ENCODE data around the gene LMAN2L. TPM values are rescaled to one million over a fixed set of nuclear protein-coding genes. Genes with fewer than 3 reads are reported as not detected.

The LMAN2L gene
- total RNA-seq, 4 donors from 2014 or later: 11.9 to 18.3 (median 16.4) TPM

DNA sequence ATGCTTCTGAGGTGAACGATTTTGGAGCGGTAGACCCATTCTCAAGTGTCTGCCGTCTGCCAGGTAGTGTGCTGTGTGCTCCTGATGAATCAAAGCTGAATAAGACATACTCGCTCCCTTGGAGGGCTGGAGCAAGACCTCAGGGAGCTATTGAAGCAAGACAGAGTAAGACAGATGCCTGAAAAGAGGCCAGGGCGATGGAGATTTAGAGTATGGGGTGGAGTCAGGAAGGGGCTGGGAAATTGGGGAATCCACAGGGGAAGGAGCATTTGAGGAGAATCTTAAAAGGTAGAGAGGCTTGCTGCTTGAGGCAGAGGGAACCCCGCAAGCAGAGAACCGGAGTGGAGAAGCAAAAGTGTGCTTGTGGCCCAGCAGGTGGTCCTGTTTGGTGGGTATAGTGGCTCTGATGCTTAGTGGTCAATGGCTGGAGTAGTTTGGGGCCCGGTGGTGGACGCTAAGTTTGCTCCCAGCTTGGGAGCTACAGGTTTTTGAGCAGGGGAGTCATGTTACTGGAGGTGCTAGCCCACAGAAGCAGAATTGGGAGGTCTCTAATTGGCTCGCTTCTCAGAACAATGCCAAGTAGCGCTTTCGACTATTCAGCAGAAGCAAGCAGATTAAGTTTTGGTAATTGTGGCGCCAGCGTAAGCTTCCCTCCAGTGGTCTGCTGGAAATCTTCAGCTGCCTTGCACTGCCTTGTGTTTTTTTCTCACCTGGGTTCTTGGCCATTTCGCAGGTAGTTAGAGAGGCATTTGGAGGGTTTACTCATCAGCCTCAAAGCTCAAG is 22.9 kb upstream of the LMAN2L start:
- Histone ChIP-seq H3K4me1 (peaks cover 67% of the 10 kb centered on the region), H3K27ac (peak overlapping the region; percentile 32), H3K27me3 (no peaks in the 10 kb centered on the region), H3K4me3 (peak overlapping the region; percentile 67), H3K36me3 (no peaks in the 10 kb centered on the region), H3K9me3 (no peaks in the 10 kb centered on the region)
- no peak for DNase-seq (ENCODE audit: low spot score in 2 of 2)
- no peak for TF ChIP-seq EP300 (IDR thresholded peaks at IDR 0.05)
- TF ChIP-seq POLR2AphosphoS5 (IDR thresholded peaks at IDR 0.05): no peak
- TF ChIP-seq POLR2A (IDR thresholded peaks at IDR 0.05): no peak
- TF ChIP-seq, protein P1, sequence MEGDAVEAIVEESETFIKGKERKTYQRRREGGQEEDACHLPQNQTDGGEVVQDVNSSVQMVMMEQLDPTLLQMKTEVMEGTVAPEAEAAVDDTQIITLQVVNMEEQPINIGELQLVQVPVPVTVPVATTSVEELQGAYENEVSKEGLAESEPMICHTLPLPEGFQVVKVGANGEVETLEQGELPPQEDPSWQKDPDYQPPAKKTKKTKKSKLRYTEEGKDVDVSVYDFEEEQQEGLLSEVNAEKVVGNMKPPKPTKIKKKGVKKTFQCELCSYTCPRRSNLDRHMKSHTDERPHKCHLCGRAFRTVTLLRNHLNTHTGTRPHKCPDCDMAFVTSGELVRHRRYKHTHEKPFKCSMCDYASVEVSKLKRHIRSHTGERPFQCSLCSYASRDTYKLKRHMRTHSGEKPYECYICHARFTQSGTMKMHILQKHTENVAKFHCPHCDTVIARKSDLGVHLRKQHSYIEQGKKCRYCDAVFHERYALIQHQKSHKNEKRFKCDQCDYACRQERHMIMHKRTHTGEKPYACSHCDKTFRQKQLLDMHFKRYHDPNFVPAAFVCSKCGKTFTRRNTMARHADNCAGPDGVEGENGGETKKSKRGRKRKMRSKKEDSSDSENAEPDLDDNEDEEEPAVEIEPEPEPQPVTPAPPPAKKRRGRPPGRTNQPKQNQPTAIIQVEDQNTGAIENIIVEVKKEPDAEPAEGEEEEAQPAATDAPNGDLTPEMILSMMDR (IDR thresholded peaks at IDR 0.05): no peak
- 20% methylated on average over 15 of the region's 15 CpGs for WGBS

DNA sequence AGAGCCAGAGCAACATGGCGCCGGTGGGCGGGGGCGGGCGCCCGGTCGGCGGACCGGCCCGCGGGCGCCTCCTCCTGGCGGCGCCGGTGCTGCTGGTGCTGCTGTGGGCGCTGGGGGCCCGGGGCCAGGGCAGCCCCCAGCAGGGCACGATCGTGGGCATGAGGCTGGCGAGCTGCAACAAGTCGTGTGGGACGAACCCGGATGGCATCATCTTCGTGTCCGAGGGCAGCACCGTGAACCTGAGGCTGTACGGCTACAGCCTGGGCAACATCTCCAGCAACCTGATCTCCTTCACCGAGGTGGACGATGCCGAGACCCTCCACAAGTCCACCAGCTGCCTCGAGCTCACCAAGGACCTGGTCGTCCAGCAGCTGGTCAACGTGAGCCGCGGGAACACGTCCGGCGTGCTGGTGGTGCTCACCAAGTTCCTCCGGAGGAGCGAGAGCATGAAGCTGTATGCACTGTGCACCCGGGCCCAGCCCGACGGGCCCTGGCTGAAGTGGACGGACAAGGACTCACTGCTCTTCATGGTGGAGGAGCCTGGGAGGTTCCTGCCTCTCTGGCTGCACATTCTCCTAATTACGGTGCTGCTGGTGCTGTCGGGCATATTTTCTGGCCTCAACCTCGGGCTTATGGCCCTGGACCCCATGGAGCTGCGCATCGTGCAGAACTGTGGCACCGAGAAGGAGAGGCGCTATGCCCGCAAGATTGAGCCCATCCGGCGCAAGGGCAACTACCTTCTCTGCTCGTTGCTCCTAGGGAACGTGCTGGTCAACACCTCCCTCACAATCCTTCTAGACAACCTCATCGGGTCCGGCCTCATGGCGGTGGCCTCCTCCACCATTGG is 21.3 kb upstream of the LMAN2L start:
- H3K36me3 ChIP-seq: no peaks in the 10 kb centered on the region
- H3K27me3 ChIP-seq: no peaks in the 10 kb centered on the region
- 68% methylated on average over 18 of the region's 59 CpGs for WGBS
- H3K9me3 ChIP-seq: no peaks in the 10 kb centered on the region
- H3K4me1 ChIP-seq: peaks cover 57% of the 10 kb centered on the region
- no peak for TF ChIP-seq POLR2AphosphoS5 (IDR thresholded peaks at IDR 0.05)
- TF ChIP-seq, protein P1 (IDR thresholded peaks at IDR 0.05): peak; percentile 46 to 77
- TF ChIP-seq POLR2A (IDR thresholded peaks at IDR 0.05): peak in 1 of 2 donors; percentile 55
- DNase-seq (ENCODE audit: low spot score in 2 of 2): peak in 1 of 2 donors; percentile 78
- H3K4me3 ChIP-seq: peak overlapping the region; percentile 67
- peak overlapping the region; percentile 73 for H3K27ac ChIP-seq

- peaks cover 57% of the 10 kb centered on the region for H3K4me1 ChIP-seq
- peak within 1 kb of the TSS; percentile 67 for H3K4me3 ChIP-seq
- no peaks in the 10 kb centered on the region for H3K36me3 ChIP-seq
- no peaks in the 10 kb centered on the region for H3K27me3 ChIP-seq
- H3K27ac ChIP-seq: peak within 1 kb of the TSS; percentile 73
- peak; percentile 96 for DNase-seq (ENCODE audit: low spot score in 2 of 2)
- no peak for TF ChIP-seq POLR2AphosphoS5 (IDR thresholded peaks at IDR 0.05)
- no peak for TF ChIP-seq EP300 (IDR thresholded peaks at IDR 0.05)
- TF ChIP-seq, protein P1 (IDR thresholded peaks at IDR 0.05): no peak
- TF ChIP-seq POLR2A (IDR thresholded peaks at IDR 0.05): no peak
- no peaks in the 10 kb centered on the region for H3K9me3 ChIP-seq
- 5% methylated on average over 54 of the region's 62 CpGs for WGBS
Measured at GRCh38 chr2:96760036-96760985, 20.4 kb upstream of the LMAN2L start, which contains the start of gene CNNM4. TSS of gene CNNM4 (plus strand) at chr2:96760902. CDS start at chr2:96761000, 98 bp downstream.

GRCh38 chr2:96759548-96759947 is 19.7 kb upstream of the LMAN2L start:
- DNase-seq (ENCODE audit: low spot score in 2 of 2): no peak
- Histone ChIP-seq H3K4me3 (no peak overlapping the region), H3K4me1 (peaks cover 54% of the 10 kb centered on the region), H3K27ac (no peak overlapping the region), H3K27me3 (no peaks in the 10 kb centered on the region), H3K9me3 (no peaks in the 10 kb centered on the region), H3K36me3 (no peaks in the 10 kb centered on the region)
- 93% methylated on average over 4 of the region's 4 CpGs for WGBS
- TF ChIP-seq EP300 (IDR thresholded peaks at IDR 0.05): no peak
- TF ChIP-seq POLR2A (IDR thresholded peaks at IDR 0.05): no peak
- TF ChIP-seq POLR2AphosphoS5 (IDR thresholded peaks at IDR 0.05): no peak
- TF ChIP-seq, protein P1 (IDR thresholded peaks at IDR 0.05): no peak

Data from suprapubic skin (tissue), 4 donors.